Measurements from ENCODE around the gene PHLDB2. TPM values are rescaled to one million over a fixed set of nuclear protein-coding genes. Genes with fewer than 3 reads are reported as not detected.
A peak's percentile ranks its signal among the peaks of the same experiment; 100 is the strongest.

The PHLDB2 gene
- total and polyA plus RNA-seq, 2 of the 13 experiments (the other 11 are each of a cell fraction or from before 2014, with no cell fraction given): 8.4 to 23.6 TPM

- TF ChIP-seq, protein P1, sequence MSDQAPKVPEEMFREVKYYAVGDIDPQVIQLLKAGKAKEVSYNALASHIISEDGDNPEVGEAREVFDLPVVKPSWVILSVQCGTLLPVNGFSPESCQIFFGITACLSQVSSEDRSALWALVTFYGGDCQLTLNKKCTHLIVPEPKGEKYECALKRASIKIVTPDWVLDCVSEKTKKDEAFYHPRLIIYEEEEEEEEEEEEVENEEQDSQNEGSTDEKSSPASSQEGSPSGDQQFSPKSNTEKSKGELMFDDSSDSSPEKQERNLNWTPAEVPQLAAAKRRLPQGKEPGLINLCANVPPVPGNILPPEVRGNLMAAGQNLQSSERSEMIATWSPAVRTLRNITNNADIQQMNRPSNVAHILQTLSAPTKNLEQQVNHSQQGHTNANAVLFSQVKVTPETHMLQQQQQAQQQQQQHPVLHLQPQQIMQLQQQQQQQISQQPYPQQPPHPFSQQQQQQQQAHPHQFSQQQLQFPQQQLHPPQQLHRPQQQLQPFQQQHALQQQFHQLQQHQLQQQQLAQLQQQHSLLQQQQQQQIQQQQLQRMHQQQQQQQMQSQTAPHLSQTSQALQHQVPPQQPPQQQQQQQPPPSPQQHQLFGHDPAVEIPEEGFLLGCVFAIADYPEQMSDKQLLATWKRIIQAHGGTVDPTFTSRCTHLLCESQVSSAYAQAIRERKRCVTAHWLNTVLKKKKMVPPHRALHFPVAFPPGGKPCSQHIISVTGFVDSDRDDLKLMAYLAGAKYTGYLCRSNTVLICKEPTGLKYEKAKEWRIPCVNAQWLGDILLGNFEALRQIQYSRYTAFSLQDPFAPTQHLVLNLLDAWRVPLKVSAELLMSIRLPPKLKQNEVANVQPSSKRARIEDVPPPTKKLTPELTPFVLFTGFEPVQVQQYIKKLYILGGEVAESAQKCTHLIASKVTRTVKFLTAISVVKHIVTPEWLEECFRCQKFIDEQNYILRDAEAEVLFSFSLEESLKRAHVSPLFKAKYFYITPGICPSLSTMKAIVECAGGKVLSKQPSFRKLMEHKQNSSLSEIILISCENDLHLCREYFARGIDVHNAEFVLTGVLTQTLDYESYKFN (CRISPR knock-in tag; conservative IDR thresholded peaks at IDR 0.05): no peak
- no peak for TF ChIP-seq ZNF713 (CRISPR knock-in tag; IDR thresholded peaks at IDR 0.05)
- no peak for TF ChIP-seq SUZ12 (IDR thresholded peaks at IDR 0.05; ENCODE audit: low read depth, low read length)
- TF ChIP-seq SOX13 (IDR thresholded peaks at IDR 0.05): 0 out of 2 replicates have a peak, but pooled peaks have one; percentile 30
- TF ChIP-seq SOX13 (CRISPR knock-in tag; conservative IDR thresholded peaks at IDR 0.05 in 1 of 2, IDR thresholded peaks at IDR 0.05 in 1 of 2): peak in 1 of 2 experiments; percentile 17; a peak in 1 of 4 replicates
- no peak for TF ChIP-seq EHMT2 (IDR thresholded peaks at IDR 0.05; ENCODE audit: borderline replicate concordance, low read depth, low read length)
- TF ChIP-seq ZNF567 (CRISPR knock-in tag; IDR thresholded peaks at IDR 0.05; ENCODE audit: borderline replicate concordance): peak; percentile 78; the same call in 1 of the 2 replicates
- TF ChIP-seq EZH2 (conservative IDR thresholded peaks at IDR 0.05; ENCODE audit: low read depth, low read length): no peak
- no peak for TF ChIP-seq NCOA5 (CRISPR knock-in tag; IDR thresholded peaks at IDR 0.05)
- no peak for TF ChIP-seq ZNF333 (CRISPR knock-in tag; IDR thresholded peaks at IDR 0.05; ENCODE audit: borderline replicate concordance)
- no peak for TF ChIP-seq ZNF337 (CRISPR knock-in tag; IDR thresholded peaks at IDR 0.05; ENCODE audit: borderline replicate concordance, low read depth)
- no peak for TF ChIP-seq ZNF557 (CRISPR knock-in tag; IDR thresholded peaks at IDR 0.05)
- no peak for TF ChIP-seq NR0B2 (CRISPR knock-in tag; IDR thresholded peaks at IDR 0.05)
- TF ChIP-seq IRX3 (CRISPR knock-in tag; IDR thresholded peaks at IDR 0.05; ENCODE audit: borderline replicate concordance, low read depth): peak; percentile 70; the same call in 1 of the 2 replicates
- peak; percentile 74 for TF ChIP-seq KDM5A (IDR thresholded peaks at IDR 0.05; ENCODE audit: borderline replicate concordance, low read length)
- TF ChIP-seq, protein P2, sequence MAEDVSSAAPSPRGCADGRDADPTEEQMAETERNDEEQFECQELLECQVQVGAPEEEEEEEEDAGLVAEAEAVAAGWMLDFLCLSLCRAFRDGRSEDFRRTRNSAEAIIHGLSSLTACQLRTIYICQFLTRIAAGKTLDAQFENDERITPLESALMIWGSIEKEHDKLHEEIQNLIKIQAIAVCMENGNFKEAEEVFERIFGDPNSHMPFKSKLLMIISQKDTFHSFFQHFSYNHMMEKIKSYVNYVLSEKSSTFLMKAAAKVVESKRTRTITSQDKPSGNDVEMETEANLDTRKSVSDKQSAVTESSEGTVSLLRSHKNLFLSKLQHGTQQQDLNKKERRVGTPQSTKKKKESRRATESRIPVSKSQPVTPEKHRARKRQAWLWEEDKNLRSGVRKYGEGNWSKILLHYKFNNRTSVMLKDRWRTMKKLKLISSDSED (CRISPR knock-in tag; IDR thresholded peaks at IDR 0.05): no peak
- TF ChIP-seq ZNF83 (CRISPR knock-in tag; IDR thresholded peaks at IDR 0.05; ENCODE audit: borderline replicate concordance): no peak
- TF ChIP-seq KAT7 (CRISPR knock-in tag; IDR thresholded peaks at IDR 0.05; ENCODE audit: borderline replicate concordance): peak; percentile 69; the same call in 1 of the 2 replicates
These were observed 119.7 kb downstream of the PHLDB2 start, which contains the start of gene ABHD10 (continued) for GRCh38 chr3:111978583-111979433.
